HG03103 (cell line): Measurements from ENCODE around the gene INHBC.

Experiments
- ATAC-seq: cut with Tn5 transposase; IDR thresholded peaks from one replicate; pipeline ENCODE4 v1.9.1; 2021; ENCODE audit warnings: low read depth; ENCODE audit not compliant: unreplicated experiment

INHBC gene

GRCh38 chr12:57452937-57453509 is 18.4 kb downstream of the INHBC start:
- no peak for ATAC-seq

- no peak for ATAC-seq
These were observed 19.6 kb downstream of the INHBC start for GRCh38 chr12:57454213-57454565.

GRCh38 chr12:57454566-57455373 is 20.2 kb downstream of the INHBC start, which contains the start of gene INHBE:
Gene INHBE (plus strand): TSS chr12:57455307. CDS start chr12:57455537, 230 bp downstream.
- ATAC-seq: no peak

DNA sequence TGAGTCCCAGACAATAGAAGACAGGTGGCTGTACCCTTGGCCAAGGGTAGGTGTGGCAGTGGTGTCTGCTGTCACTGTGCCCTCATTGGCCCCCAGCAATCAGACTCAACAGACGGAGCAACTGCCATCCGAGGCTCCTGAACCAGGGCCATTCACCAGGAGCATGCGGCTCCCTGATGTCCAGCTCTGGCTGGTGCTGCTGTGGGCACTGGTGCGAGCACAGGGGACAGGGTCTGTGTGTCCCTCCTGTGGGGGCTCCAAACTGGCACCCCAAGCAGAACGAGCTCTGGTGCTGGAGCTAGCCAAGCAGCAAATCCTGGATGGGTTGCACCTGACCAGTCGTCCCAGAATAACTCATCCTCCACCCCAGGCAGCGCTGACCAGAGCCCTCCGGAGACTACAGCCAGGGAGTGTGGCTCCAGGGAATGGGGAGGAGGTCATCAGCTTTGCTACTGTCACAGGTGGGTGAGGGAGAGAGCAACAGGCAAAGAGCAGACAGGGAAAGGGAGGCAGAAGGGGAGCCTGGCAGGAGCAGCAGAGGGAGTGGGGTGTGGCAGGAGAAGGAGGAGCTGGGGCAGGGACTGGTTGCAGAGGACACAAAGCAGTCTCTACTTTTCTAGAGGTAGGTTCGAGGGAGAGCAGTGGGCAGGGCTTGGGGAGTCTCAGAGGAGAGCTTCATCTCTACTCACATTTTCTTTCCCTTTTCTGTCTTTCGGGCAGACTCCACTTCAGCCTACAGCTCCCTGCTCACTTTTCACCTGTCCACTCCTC is 21.0 kb downstream of the INHBC start:
- ATAC-seq: no peak

GRCh38 chr12:57456145-57456700 is 21.6 kb downstream of the INHBC start:
- no peak for ATAC-seq

GRCh38 chr12:57456737-57457490 is 22.3 kb downstream of the INHBC start:
- ATAC-seq: no peak

- ATAC-seq: no peak
These were observed 24.1 kb downstream of the INHBC start for GRCh38 chr12:57458665-57459054.

DNA sequence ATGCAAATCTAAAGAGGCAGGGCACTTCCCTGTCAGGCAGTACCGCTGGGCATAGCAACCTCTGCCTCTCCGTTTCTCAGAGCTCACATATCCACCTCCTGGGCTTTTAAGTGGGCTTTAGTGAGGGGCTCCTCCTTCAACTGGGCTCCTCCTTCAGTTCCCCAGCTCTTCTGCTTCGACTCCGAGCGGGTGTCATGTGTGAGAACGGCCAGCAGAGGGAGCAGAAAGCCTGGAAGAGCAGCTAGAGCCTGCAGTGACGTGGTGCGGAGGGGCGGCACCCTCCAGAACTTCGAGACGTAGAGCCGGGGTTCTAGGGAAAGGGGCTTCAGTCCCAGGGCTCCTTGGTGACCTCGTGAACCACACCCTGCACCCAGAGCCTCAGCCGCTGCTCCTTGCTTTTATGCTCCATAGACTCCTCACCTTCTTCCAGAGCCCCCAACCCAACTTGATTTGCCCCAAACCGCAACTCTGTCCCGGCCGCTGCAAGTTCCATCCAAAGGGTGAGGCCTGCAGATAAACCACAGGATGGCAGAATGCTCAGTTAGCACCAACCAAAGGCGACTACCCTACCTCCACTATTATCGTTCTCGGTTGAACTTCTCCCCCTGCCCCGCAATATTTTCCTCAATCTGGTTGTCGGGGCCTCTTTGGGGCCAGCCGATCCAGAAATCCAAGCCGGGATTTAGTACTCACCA is 24.6 kb downstream of the INHBC start:
- ATAC-seq: peak; percentile 44

- ATAC-seq: no peak
These were observed 25.3 kb downstream of the INHBC start, which contains the start of gene GLI1 for GRCh38 chr12:57459750-57460467. Gene GLI1 (plus strand): TSS chr12:57459785. CDS start chr12:57463692, 3,907 bp downstream.

GRCh38 chr12:57460468-57460784 is 25.8 kb downstream of the INHBC start:
- no peak for ATAC-seq

- no peak for ATAC-seq
These were observed 26.3 kb downstream of the INHBC start for GRCh38 chr12:57460841-57461275.

DNA sequence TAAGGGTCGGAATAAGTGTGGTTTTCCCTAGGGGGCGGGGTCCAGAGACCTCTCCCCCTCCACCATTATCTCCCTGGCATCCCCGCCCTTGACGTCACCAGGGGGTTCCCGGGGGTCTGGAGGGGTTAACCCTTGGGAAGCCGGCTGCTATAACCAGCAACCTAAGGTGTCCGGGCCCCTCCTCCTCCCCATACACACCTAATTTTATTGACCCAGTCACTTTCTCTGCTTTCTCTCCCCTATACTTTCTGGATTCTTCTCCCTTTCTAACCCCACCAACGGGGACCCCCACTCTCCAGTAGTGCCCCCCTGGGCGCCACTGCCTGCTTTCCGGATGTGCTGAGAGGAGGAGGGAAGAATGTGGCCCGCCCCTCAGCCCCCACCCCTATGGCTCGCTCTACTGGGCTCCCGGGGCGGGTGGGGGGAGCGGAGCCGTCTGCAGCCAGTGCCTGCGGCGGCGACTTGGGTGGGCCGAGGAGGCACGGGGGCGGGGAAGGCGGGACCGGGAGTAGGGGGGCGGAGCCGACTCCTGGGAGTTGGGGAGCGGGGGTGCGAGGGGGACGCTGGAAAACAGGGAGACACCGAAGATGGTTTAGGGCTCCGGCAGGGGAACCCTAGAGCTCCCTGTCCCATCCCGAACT is 26.8 kb downstream of the INHBC start:
- ATAC-seq: no peak

- no peak for ATAC-seq
These were observed 27.3 kb downstream of the INHBC start for GRCh38 chr12:57461917-57462250.

GRCh38 chr12:57462251-57462911 is 27.8 kb downstream of the INHBC start:
- peak; percentile 69 for ATAC-seq

GRCh38 chr12:57462912-57463253 is 28.3 kb downstream of the INHBC start:
- ATAC-seq: no peak

- no peak for ATAC-seq
These were observed 30.0 kb downstream of the INHBC start for GRCh38 chr12:57464569-57464968.

- ATAC-seq: no peak
These were observed 30.6 kb downstream of the INHBC start for GRCh38 chr12:57465030-57465746.
